ENCODE data around the gene HAPLN3.
A peak's percentile ranks its signal among the peaks of the same experiment; 100 is the strongest.

DNA sequence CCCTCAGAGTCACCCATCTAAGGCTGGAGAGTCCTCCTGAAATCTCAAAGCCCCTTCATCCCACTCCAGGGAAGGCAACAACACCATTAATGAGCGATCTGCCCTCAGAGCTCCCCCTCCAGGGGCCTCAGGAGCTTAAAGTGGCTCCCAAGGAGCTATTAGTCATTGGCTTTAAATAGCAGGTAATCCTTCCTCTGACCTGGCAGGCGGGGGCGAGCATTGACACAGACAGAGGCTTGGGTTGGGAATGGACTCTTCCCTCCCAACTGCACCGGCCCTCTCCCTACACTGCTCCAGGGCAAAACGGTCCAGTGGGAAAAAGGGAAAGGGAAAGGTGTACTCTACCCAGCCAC, 16.4 kb upstream of the HAPLN3 start:
- no peak for TF ChIP-seq CTCF (IDR thresholded peaks at IDR 0.05)
- peak in 1 of 2 donors; percentile 12 for TF ChIP-seq POLR2AphosphoS5 (IDR thresholded peaks at IDR 0.05; ENCODE audit: insufficient read depth in 1 of 2, low read depth in 1 of 2)

All from vagina (tissue), 2 donors.